Stimulated activated CD4-positive, alpha-beta T cell treated with anti-CD3 and anti-CD28 coated beads, Interleukin-15, amount 100 ng/mL, for 1 hour (primary cell): ENCODE data around the gene CXXC1.
"Not testable (repeated sequence)": the region's sequence is repeated elsewhere in the genome, so short reads cannot be mapped to it uniquely, and the experiment has no call there.

Experiments used
- DNase-seq, 2 donors: peaks; one replicate each; pipeline ENCODE4 v3.0.0-alpha.2; 2020; ENCODE audit warnings: low read depth in 1 of 2, low spot score in 1 of 2

CXXC1 gene

GRCh38 chr18:50287441-50288347 is at the start of gene CXXC1:
CXXC1 (minus strand) TSS chr18:50287692; CDS start chr18:50287589, 103 bp downstream.
- DNase-seq, result peak; percentile 90 to 95

- DNase-seq, result no peak
These were observed 47.2 kb upstream of the CXXC1 start for GRCh38 chr18:50334546-50335152.

- DNase-seq, result no peak
These were observed 44.2 kb upstream of the CXXC1 start for GRCh38 chr18:50331691-50332090.

GRCh38 chr18:50330176-50330575 is 42.7 kb upstream of the CXXC1 start:
- DNase-seq, result no peak

- no peak for DNase-seq
These were observed 40.5 kb upstream of the CXXC1 start for GRCh38 chr18:50327983-50328382.

GRCh38 chr18:50320719-50321118 is 33.2 kb upstream of the CXXC1 start:
- no peak for DNase-seq

- no peak for DNase-seq
These were observed 27.8 kb upstream of the CXXC1 start for GRCh38 chr18:50315100-50315871.

GRCh38 chr18:50313873-50314460 is 26.5 kb upstream of the CXXC1 start:
- DNase-seq, result no peak

- DNase-seq, result no peak
These were observed 25.6 kb upstream of the CXXC1 start for GRCh38 chr18:50313031-50313607.

GRCh38 chr18:50312296-50313030 is 25.0 kb upstream of the CXXC1 start:
- DNase-seq, result no peak

- no peak for DNase-seq
These were observed 24.2 kb upstream of the CXXC1 start for GRCh38 chr18:50311650-50312049.

- no peak for DNase-seq
These were observed 22.6 kb upstream of the CXXC1 start for GRCh38 chr18:50310080-50310479.

- DNase-seq, result not testable (repeated sequence)
These were observed 21.4 kb upstream of the CXXC1 start for GRCh38 chr18:50308851-50309250.

- peak; percentile 68 to 74 for DNase-seq
These were observed 20.4 kb upstream of the CXXC1 start for GRCh38 chr18:50307738-50308470.

- DNase-seq, result no peak
These were observed 19.9 kb upstream of the CXXC1 start for GRCh38 chr18:50307400-50307737.

GRCh38 chr18:50306944-50307343 is 19.5 kb upstream of the CXXC1 start:
- DNase-seq, result no peak

- DNase-seq, result no peak
These were observed 13.6 kb upstream of the CXXC1 start for GRCh38 chr18:50301074-50301473.

GRCh38 chr18:50299626-50300388 is 12.3 kb upstream of the CXXC1 start:
- DNase-seq, result no peak
